Fibroblast of lung (primary cell): Measurements from ENCODE around the gene DMBT1. TPM values are rescaled to one million over a fixed set of nuclear protein-coding genes. Genes with fewer than 3 reads are reported as not detected.

Experiments used
- DNase-seq, 2 donors: peaks; one replicate each; pipeline versions ENCODE4 v3.0.0 to v3.0.0-alpha.2; 2010; ENCODE audit warnings: low read depth in 2 of 2
- H2AFZ ChIP-seq: 2 replicates; pipeline ENCODE4 v1.5.1; 2012; ENCODE audit warnings: low read length, control low read depth, inconsistent platforms
- H3K27ac ChIP-seq: 2 replicates; pipeline ENCODE4 v1.5.1; 2011; ENCODE audit warnings: low read length, control low read depth; ENCODE audit not compliant: insufficient read depth
- H3K27me3 ChIP-seq: 2 replicates; pipeline ENCODE4 v1.5.1; 2011; ENCODE audit warnings: mild to moderate bottlenecking, low read length; ENCODE audit not compliant: control insufficient read depth, insufficient read depth
- H3K36me3 ChIP-seq: 2 replicates; pipeline ENCODE4 v1.5.1; 2011; ENCODE audit warnings: low read length; ENCODE audit not compliant: control insufficient read depth, insufficient read depth
- H3K4me1 ChIP-seq: 2 replicates; pipeline ENCODE4 v1.5.1; 2011; ENCODE audit warnings: low read length; ENCODE audit not compliant: control insufficient read depth, insufficient read depth; ENCODE audit errors: extremely low read depth
- H3K4me2 ChIP-seq: 2 replicates; pipeline ENCODE4 v1.5.1; 2011; ENCODE audit warnings: low read length, control low read depth; ENCODE audit not compliant: insufficient read depth; ENCODE audit errors: extremely low read depth
- H3K4me3 ChIP-seq, 4 experiments: fragments of 200-600 bp in 1 of 4; sonication (generic) in 1 of 4; replicated peaks in 1 of 4; 2 replicates each; pipeline ENCODE4 v1.5.1; 2011 to 2016; ENCODE audit warnings: low read length in 4 of 4, low read depth in 3 of 4, mild to moderate bottlenecking in 3 of 4, control low read depth in 2 of 4, inconsistent platforms in 1 of 4, mixed read lengths in 1 of 4; ENCODE audit not compliant: insufficient read depth in 1 of 4; ENCODE audit errors: control extremely low read depth in 1 of 4
- H3K79me2 ChIP-seq: 2 replicates; pipeline ENCODE4 v1.5.1; 2012; ENCODE audit warnings: mild to moderate bottlenecking, low read length, inconsistent platforms; ENCODE audit not compliant: control insufficient read depth, insufficient read depth
- H3K9ac ChIP-seq: 2 replicates; pipeline ENCODE4 v1.5.1; 2011; ENCODE audit warnings: mild to moderate bottlenecking, low read length, control low read depth; ENCODE audit not compliant: insufficient read depth
- H3K9me3 ChIP-seq: 2 replicates; pipeline ENCODE4 v1.5.1; 2012; ENCODE audit warnings: low read depth, low read length; ENCODE audit not compliant: control insufficient read depth, insufficient read depth
- H4K20me1 ChIP-seq: 2 replicates; pipeline ENCODE4 v1.5.1; 2011; ENCODE audit warnings: low read length; ENCODE audit not compliant: control insufficient read depth, insufficient read depth; ENCODE audit errors: extremely low read depth
- EZH2 ChIP-seq: IDR thresholded peaks from 2 replicates; pipeline ENCODE4 v1.5.1; 2012; ENCODE audit warnings: low read length, control low read depth, mild to moderate bottlenecking; ENCODE audit errors: missing control alignments
- polyA plus RNA-seq, 2 donors: library from polyadenylated mRNA; depleted of rRNA in 1 of 2; stranded (reverse) in 1 of 2; unstranded in 1 of 2; fragments of >200 nt; gene quantifications; 2 replicates each; pipeline ENCODE4 v1.2.1, GENCODE V29; 2011 to 2012; ENCODE audit warnings: missing spikeins in 1 of 2
- total RNA-seq: library from RNA; depleted of rRNA; stranded (reverse); fragments of >200 nt; gene quantifications from 2 replicates; pipeline ENCODE4 v1.2.1, GENCODE V29; 2014
- TF ChIP-seq, protein P1 (sequence below), 2 donors: IDR thresholded peaks in 1 of 2; conservative IDR thresholded peaks in 1 of 2; 1 replicate in 1 of 2; 2 replicates in 1 of 2; pipeline ENCODE4 v1.5.1; 2011 to 2012; ENCODE audit warnings: low read length in 2 of 2, control low read depth in 1 of 2, inconsistent platforms in 1 of 2, low read depth in 1 of 2, mild to moderate bottlenecking in 1 of 2

Gene DMBT1
- total and polyA plus RNA-seq, 2 donors (not counting 1 experiment from before 2014, with no cell fraction given): under 0.01 TPM; not detected in 1

- H2AFZ ChIP-seq: no peak overlapping the region
Observed at GRCh38 chr10:122526892-122527291, 33.7 kb upstream of the DMBT1 start.

GRCh38 chr10:122530177-122530576 lies 30.4 kb upstream of the DMBT1 start:
- Histone ChIP-seq H3K27ac (no peak overlapping the region), H3K4me1 (no peaks in the 10 kb centered on the region), H3K9me3 (no peaks in the 10 kb centered on the region), H3K4me3 (no peak overlapping the region), H3K4me2 (no peak overlapping the region), H3K9ac (no peak overlapping the region), H2AFZ (no peak overlapping the region), H4K20me1 (no peaks in the 10 kb centered on the region), H3K36me3 (no peaks in the 10 kb centered on the region), H3K27me3 (no peaks in the 10 kb centered on the region), H3K79me2 (no peaks in the 10 kb centered on the region)
- no peak for DNase-seq
- TF ChIP-seq EZH2: no peak
- TF ChIP-seq, protein P1, sequence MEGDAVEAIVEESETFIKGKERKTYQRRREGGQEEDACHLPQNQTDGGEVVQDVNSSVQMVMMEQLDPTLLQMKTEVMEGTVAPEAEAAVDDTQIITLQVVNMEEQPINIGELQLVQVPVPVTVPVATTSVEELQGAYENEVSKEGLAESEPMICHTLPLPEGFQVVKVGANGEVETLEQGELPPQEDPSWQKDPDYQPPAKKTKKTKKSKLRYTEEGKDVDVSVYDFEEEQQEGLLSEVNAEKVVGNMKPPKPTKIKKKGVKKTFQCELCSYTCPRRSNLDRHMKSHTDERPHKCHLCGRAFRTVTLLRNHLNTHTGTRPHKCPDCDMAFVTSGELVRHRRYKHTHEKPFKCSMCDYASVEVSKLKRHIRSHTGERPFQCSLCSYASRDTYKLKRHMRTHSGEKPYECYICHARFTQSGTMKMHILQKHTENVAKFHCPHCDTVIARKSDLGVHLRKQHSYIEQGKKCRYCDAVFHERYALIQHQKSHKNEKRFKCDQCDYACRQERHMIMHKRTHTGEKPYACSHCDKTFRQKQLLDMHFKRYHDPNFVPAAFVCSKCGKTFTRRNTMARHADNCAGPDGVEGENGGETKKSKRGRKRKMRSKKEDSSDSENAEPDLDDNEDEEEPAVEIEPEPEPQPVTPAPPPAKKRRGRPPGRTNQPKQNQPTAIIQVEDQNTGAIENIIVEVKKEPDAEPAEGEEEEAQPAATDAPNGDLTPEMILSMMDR (conservative IDR thresholded peaks at IDR 0.05 in 1 of 2, IDR thresholded peaks at IDR 0.05 in 1 of 2; ENCODE audit: low read depth in 1 of 2, low read length in 2 of 2): no peak

More at GRCh38 chr10:122526892-122527291, 33.7 kb upstream of the DMBT1 start:
- H3K4me3 ChIP-seq: no peak overlapping the region
- no peak for DNase-seq
- TF ChIP-seq, protein P1 (conservative IDR thresholded peaks at IDR 0.05 in 1 of 2, IDR thresholded peaks at IDR 0.05 in 1 of 2; ENCODE audit: low read depth in 1 of 2, low read length in 2 of 2): no peak
- no peak for TF ChIP-seq EZH2
- H3K9me3 ChIP-seq: no peaks in the 10 kb centered on the region
- H3K9ac ChIP-seq: no peak overlapping the region
- H3K4me2 ChIP-seq: no peak overlapping the region
- no peak overlapping the region for H3K27ac ChIP-seq
- H3K36me3 ChIP-seq: no peaks in the 10 kb centered on the region
- no peaks in the 10 kb centered on the region for H4K20me1 ChIP-seq
- H3K79me2 ChIP-seq: no peaks in the 10 kb centered on the region
- no peaks in the 10 kb centered on the region for H3K27me3 ChIP-seq
- no peaks in the 10 kb centered on the region for H3K4me1 ChIP-seq

DNA sequence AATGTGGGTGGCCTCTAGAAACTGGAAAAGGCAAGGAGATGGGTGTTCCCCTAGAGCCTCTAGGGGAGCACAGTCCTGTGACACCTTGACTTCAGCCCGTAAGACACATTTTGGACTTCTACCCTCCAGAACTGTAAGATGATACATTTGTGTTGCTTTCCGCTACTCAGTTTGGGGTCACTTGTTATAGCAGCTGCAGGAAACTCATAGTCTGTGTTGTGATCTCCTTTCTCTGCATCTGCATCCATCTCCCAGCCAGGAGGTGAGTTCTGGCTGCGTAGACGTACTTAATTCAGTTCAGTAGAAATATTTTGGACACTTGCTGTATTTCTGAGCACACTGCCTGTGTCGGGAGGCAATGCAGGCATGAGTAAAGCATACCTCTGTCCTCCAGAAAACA lies 29.3 kb upstream of the DMBT1 start:
- H4K20me1 ChIP-seq: no peaks in the 10 kb centered on the region
- no peaks in the 10 kb centered on the region for H3K9me3 ChIP-seq
- no peak overlapping the region for H3K9ac ChIP-seq
- H3K4me2 ChIP-seq: no peak overlapping the region
- no peak overlapping the region for H3K4me3 ChIP-seq
- DNase-seq: no peak
- H3K27me3 ChIP-seq: no peaks in the 10 kb centered on the region
- TF ChIP-seq EZH2: no peak
- TF ChIP-seq, protein P1 (conservative IDR thresholded peaks at IDR 0.05 in 1 of 2, IDR thresholded peaks at IDR 0.05 in 1 of 2; ENCODE audit: low read depth in 1 of 2, low read length in 2 of 2): no peak
- H3K79me2 ChIP-seq: no peaks in the 10 kb centered on the region
- H2AFZ ChIP-seq: no peak overlapping the region
- H3K27ac ChIP-seq: no peak overlapping the region
- H3K4me1 ChIP-seq: no peaks in the 10 kb centered on the region
- H3K36me3 ChIP-seq: no peaks in the 10 kb centered on the region
